Gastroesophageal sphincter (tissue), 4 donors: ENCODE results near the gene C5orf63. TPM values are rescaled to one million over a fixed set of nuclear protein-coding genes. Genes with fewer than 3 reads are reported as not detected.

Experiments
- ATAC-seq: fragments of 150-250 bp; one replicate; pipeline ENCODE4 v1.9.1; 2016; ENCODE audit warnings: mild to moderate bottlenecking, moderate library complexity
- H3K27ac ChIP-seq, 4 donors: fragments of 200-600 bp; sonication (generic) in 3 of 4; 1 replicate in 3 of 4; 2 replicates in 1 of 4; pipeline ENCODE4 v1.5.1; 2016 to 2019
- H3K27me3 ChIP-seq: fragments of 200-600 bp; sonication (generic); one replicate; pipeline ENCODE4 v1.5.1; 2019
- H3K36me3 ChIP-seq, 2 donors: fragments of 200-600 bp; sonication (generic); one replicate each; pipeline ENCODE4 v1.5.1; 2019; ENCODE audit warnings: control low read depth in 1 of 2
- H3K4me1 ChIP-seq, 3 donors: fragments of 200-600 bp; sonication (generic); 1 replicate in 2 of 3; 2 replicates in 1 of 3; pipeline ENCODE4 v1.5.1; 2016 to 2019; ENCODE audit warnings: control low read depth in 2 of 3
- H3K4me3 ChIP-seq, 2 donors: fragments of 200-600 bp; sonication (generic); one replicate each; pipeline ENCODE4 v1.5.1; 2019; ENCODE audit warnings: mild to moderate bottlenecking in 1 of 2, moderate library complexity in 1 of 2
- H3K9me3 ChIP-seq, 3 donors: fragments of 200-600 bp; sonication (generic); one replicate each; pipeline ENCODE4 v1.5.1; 2017 to 2019; ENCODE audit warnings: control low read depth in 2 of 3
- CTCF ChIP-seq, 4 experiments: fragments of 200-600 bp in 2 of 4; fragments of 450-650 bp in 2 of 4; sonication (generic) in 1 of 4; IDR thresholded peaks; one replicate each; pipeline ENCODE4 v1.5.1; 2017 to 2019; ENCODE audit warnings: antibody characterized with exemption in 4 of 4, mild to moderate bottlenecking in 2 of 4, moderate library complexity in 2 of 4
- EP300 ChIP-seq: sonication (generic); formaldehyde crosslinking; IDR thresholded peaks from one replicate; pipeline ENCODE4 v1.6.1; 2017; ENCODE audit warnings: antibody characterized with exemption, mild to moderate bottlenecking
- POLR2A ChIP-seq, 2 donors: fragments of 450-650 bp; IDR thresholded peaks; one replicate each; pipeline ENCODE4 v1.6.1; 2017; ENCODE audit warnings: antibody characterized with exemption in 2 of 2, mild to moderate bottlenecking in 2 of 2, moderate library complexity in 1 of 2
- POLR2AphosphoS5 ChIP-seq: sonication (generic); formaldehyde crosslinking; IDR thresholded peaks from one replicate; pipeline ENCODE4 v1.6.1; 2017; ENCODE audit warnings: antibody characterized with exemption
- WGBS, 2 donors: methylation state at CpG; one replicate each; pipeline ENCODE4 v1.1.5; 2018; ENCODE audit warnings: low coverage in 1 of 2; 5-methylcytosine and 5-hydroxymethylcytosine counted together
- total RNA-seq, 4 donors: library from RNA; depleted of rRNA; stranded (reverse); fragments of >200 nt; gene quantifications; one replicate each; pipeline ENCODE4 v1.1.0, GENCODE V29; 2016

Gene C5orf63
- total RNA-seq, 4 donors from 2014 or later, result 0.59 to 4.2 (median 2.1) TPM

- no peaks in the 10 kb centered on the region for H3K36me3 ChIP-seq
- no peaks in the 10 kb centered on the region for H3K4me1 ChIP-seq
- no peak overlapping the region for H3K27ac ChIP-seq
- TF ChIP-seq POLR2AphosphoS5 (no peak), EP300 (no peak), POLR2A (IDR thresholded peaks at IDR 0.05) (no peak), CTCF (IDR thresholded peaks at IDR 0.05) (no peak)
- H3K9me3 ChIP-seq, result no peaks in the 10 kb centered on the region
- no peak overlapping the region for H3K4me3 ChIP-seq
- H3K27me3 ChIP-seq, result no peaks in the 10 kb centered on the region
- no peak for ATAC-seq
- 65% methylated on average over 2 of the region's 2 CpGs; no CpG with 5 or more reads in 1 of the 2 donors for WGBS, 2 donors
Observed at GRCh38 chr5:127011961-127012644, 61.2 kb downstream of the C5orf63 start.

GRCh38 chr5:127011153-127011552 lies 62.1 kb downstream of the C5orf63 start:
- ATAC-seq, result no peak
- WGBS, 2 donors, result 59 to 67% methylated on average over 3 to 4 of the region's 4 CpGs
- Histone ChIP-seq H3K27ac (no peak overlapping the region), H3K4me3 (no peak overlapping the region), H3K4me1 (no peaks in the 10 kb centered on the region), H3K27me3 (no peaks in the 10 kb centered on the region), H3K36me3 (no peaks in the 10 kb centered on the region), H3K9me3 (no peaks in the 10 kb centered on the region)
- TF ChIP-seq POLR2AphosphoS5, result no peak
- no peak for TF ChIP-seq POLR2A (IDR thresholded peaks at IDR 0.05)
- no peak for TF ChIP-seq CTCF (IDR thresholded peaks at IDR 0.05)
- no peak for TF ChIP-seq EP300

GRCh38 chr5:127010362-127010761 lies 62.9 kb downstream of the C5orf63 start:
- no peaks in the 10 kb centered on the region for H3K9me3 ChIP-seq
- no peak overlapping the region for H3K4me3 ChIP-seq
- ATAC-seq, result no peak
- no peak for TF ChIP-seq POLR2A (IDR thresholded peaks at IDR 0.05)
- no peak for TF ChIP-seq EP300
- no peak for TF ChIP-seq CTCF (IDR thresholded peaks at IDR 0.05)
- no peak for TF ChIP-seq POLR2AphosphoS5
- H3K27me3 ChIP-seq, result no peaks in the 10 kb centered on the region
- H3K4me1 ChIP-seq, result no peaks in the 10 kb centered on the region
- no peak overlapping the region for H3K27ac ChIP-seq
- WGBS, 2 donors, result 60 to 83% methylated on average over 2 of the region's 2 CpGs
- no peaks in the 10 kb centered on the region for H3K36me3 ChIP-seq

- no peaks in the 10 kb centered on the region for H3K4me1 ChIP-seq
- H3K9me3 ChIP-seq, result no peaks in the 10 kb centered on the region
- ATAC-seq, result no peak
- WGBS, 2 donors, result 89 to 100% methylated on average over 1 of the region's 1 CpG
- no peak overlapping the region for H3K4me3 ChIP-seq
- H3K36me3 ChIP-seq, result no peaks in the 10 kb centered on the region
- no peak overlapping the region for H3K27ac ChIP-seq
- H3K27me3 ChIP-seq, result no peaks in the 10 kb centered on the region
- no peak for TF ChIP-seq EP300
- no peak for TF ChIP-seq POLR2AphosphoS5
- TF ChIP-seq POLR2A (IDR thresholded peaks at IDR 0.05), result no peak
- TF ChIP-seq CTCF (IDR thresholded peaks at IDR 0.05), result no peak
Observed at GRCh38 chr5:127009784-127010183, 63.5 kb downstream of the C5orf63 start.

- Histone ChIP-seq H3K27ac (no peak overlapping the region), H3K36me3 (no peaks in the 10 kb centered on the region), H3K27me3 (no peaks in the 10 kb centered on the region), H3K4me3 (no peak overlapping the region), H3K9me3 (no peaks in the 10 kb centered on the region), H3K4me1 (no peaks in the 10 kb centered on the region)
- TF ChIP-seq CTCF (IDR thresholded peaks at IDR 0.05), result no peak
- TF ChIP-seq POLR2A (IDR thresholded peaks at IDR 0.05), result no peak
- no peak for TF ChIP-seq POLR2AphosphoS5
- TF ChIP-seq EP300, result no peak
- 68 to 70% methylated on average over 5 to 6 of the region's 6 CpGs for WGBS, 2 donors
- no peak for ATAC-seq
Observed at GRCh38 chr5:127008300-127008975, 64.9 kb downstream of the C5orf63 start.
